Body of pancreas (tissue), 4 donors: ENCODE data around the gene CTPS1. TPM values are rescaled to one million over a fixed set of nuclear protein-coding genes. Genes with fewer than 3 reads are reported as not detected.

Source experiments
- ATAC-seq: fragments of 150-250 bp; one replicate; pipeline ENCODE4 v1.9.1; 2016
- DNase-seq, 4 donors: peaks; one replicate each; pipeline ENCODE4 v3.0.0-alpha.2; 2019
- H3K27ac ChIP-seq, 4 donors: fragments of 200-600 bp; sonication (generic); 1 replicate in 3 of 4; 2 replicates in 1 of 4; pipeline versions ENCODE4 v1.5.1 to v1.6.1; 2016 to 2019; ENCODE audit warnings: mild to moderate bottlenecking in 1 of 4, mixed read lengths in 1 of 4, moderate library complexity in 1 of 4
- H3K27me3 ChIP-seq, 2 donors: fragments of 200-600 bp; sonication (generic); one replicate each; pipeline ENCODE4 v1.6.0; 2016; ENCODE audit warnings: mild to moderate bottlenecking in 1 of 2
- H3K36me3 ChIP-seq, 2 donors: fragments of 200-600 bp; sonication (generic); replicated peaks in 1 of 2; 2 replicates each; pipeline ENCODE4 v1.5.1; 2016; ENCODE audit warnings: low read depth in 2 of 2; ENCODE audit not compliant: insufficient read depth in 1 of 2
- H3K4me1 ChIP-seq: fragments of 200-600 bp; sonication (generic); one replicate; pipeline ENCODE4 v1.6.0; 2016
- H3K4me3 ChIP-seq, 2 donors: fragments of 200-600 bp; sonication (generic); 1 replicate in 1 of 2; 2 replicates in 1 of 2; pipeline ENCODE4 v1.5.1; 2016 to 2019
- H3K9me3 ChIP-seq, 3 donors: fragments of 200-600 bp; sonication (generic); 1 replicate in 2 of 3; 2 replicates in 1 of 3; pipeline ENCODE4 v1.5.1; 2016
- CTCF ChIP-seq, 7 experiments: fragments of 450-650 bp in 4 of 7; fragments of 200-600 bp in 3 of 7; sonication (generic) in 3 of 7; IDR thresholded peaks; one replicate each; pipeline ENCODE4 v1.5.1; 2016 to 2019; ENCODE audit warnings: antibody characterized with exemption in 7 of 7
- POLR2A ChIP-seq, 3 donors: fragments of 450-650 bp; IDR thresholded peaks; one replicate each; pipeline ENCODE4 v1.6.1; 2016; ENCODE audit warnings: antibody characterized with exemption in 3 of 3, mild to moderate bottlenecking in 2 of 3
- WGBS, 2 donors: methylation state at CpG; one replicate each; pipeline ENCODE4 v1.1.5; 2017; 5-methylcytosine and 5-hydroxymethylcytosine counted together
- intact Hi-C: fragments of 100-400 bp; cut with DNase I; formaldehyde crosslinking; loops from one replicate; pipeline ENCODE4 v1.15.1; 2023
- total RNA-seq, 2 donors: library from RNA; depleted of rRNA; stranded (reverse); fragments of >200 nt; gene quantifications; one replicate each; pipeline ENCODE4 v1.1.0, GENCODE V29; 2016

Gene CTPS1
- total RNA-seq, 2 donors from 2014 or later: 8.9 to 13.0 TPM

GRCh38 chr1:40986328-40986783, 6.9 kb downstream of the CTPS1 start:
- no peaks in the 10 kb centered on the region for H3K9me3 ChIP-seq
- H3K27ac ChIP-seq: peak overlapping the region; percentile 13 to 68 (median 46)
- H3K4me3 ChIP-seq: no peak overlapping the region
- peaks cover 0 to 2% of the 10 kb centered on the region in 2 donors for H3K36me3 ChIP-seq
- ATAC-seq: peak; percentile 78
- TF ChIP-seq CTCF (IDR thresholded peaks at IDR 0.05) (no peak), POLR2A (IDR thresholded peaks at IDR 0.05) (no peak)
- no peaks in the 10 kb centered on the region for H3K27me3 ChIP-seq
- peak in 1 of 4 donors; percentile 55 for DNase-seq
- peaks cover 47% of the 10 kb centered on the region for H3K4me1 ChIP-seq
- intact Hi-C loops: no loop called here
- 70 to 78% methylated on average over 10 of the region's 10 CpGs for WGBS, 2 donors

GRCh38 chr1:40986956-40987355, 7.5 kb downstream of the CTPS1 start:
- Histone ChIP-seq H3K27ac (peak overlapping the region; percentile 13 to 68 (median 46)), H3K4me3 (no peak overlapping the region), H3K36me3 (peaks cover 0 to 2% of the 10 kb centered on the region in 2 donors), H3K27me3 (no peaks in the 10 kb centered on the region), H3K9me3 (no peaks in the 10 kb centered on the region), H3K4me1 (peaks cover 44% of the 10 kb centered on the region)
- no peak for TF ChIP-seq POLR2A (IDR thresholded peaks at IDR 0.05)
- TF ChIP-seq CTCF (IDR thresholded peaks at IDR 0.05): no peak
- WGBS, 2 donors: 59 to 76% methylated on average over 2 to 3 of the region's 3 CpGs
- ATAC-seq (no peak), DNase-seq (no peak)
- intact Hi-C loops: no loop called here

GRCh38 chr1:40987439-40988276, 8.2 kb downstream of the CTPS1 start:
- no peak for TF ChIP-seq POLR2A (IDR thresholded peaks at IDR 0.05)
- no peak for TF ChIP-seq CTCF (IDR thresholded peaks at IDR 0.05)
- intact Hi-C loops: no loop called here
- Histone ChIP-seq H3K9me3 (no peaks in the 10 kb centered on the region), H3K4me1 (peaks cover 44% of the 10 kb centered on the region), H3K36me3 (peaks cover 0 to 2% of the 10 kb centered on the region in 2 donors), H3K27ac (peak overlapping the region in 3 of 4 donors; percentile 2 to 68 (median 66)), H3K4me3 (no peak overlapping the region), H3K27me3 (no peaks in the 10 kb centered on the region)
- DNase-seq: no peak
- no peak for ATAC-seq
- WGBS, 2 donors: 70 to 71% methylated on average over 9 of the region's 9 CpGs

- no peak for DNase-seq
- TF ChIP-seq POLR2A (IDR thresholded peaks at IDR 0.05): no peak
- TF ChIP-seq CTCF (IDR thresholded peaks at IDR 0.05): no peak
- Histone ChIP-seq H3K9me3 (no peaks in the 10 kb centered on the region), H3K27ac (peak overlapping the region in 3 of 4 donors; percentile 2 to 68 (median 66)), H3K4me1 (peaks cover 44% of the 10 kb centered on the region), H3K27me3 (no peaks in the 10 kb centered on the region), H3K4me3 (no peak overlapping the region), H3K36me3 (peaks cover 0 to 2% of the 10 kb centered on the region in 2 donors)
- ATAC-seq: no peak
- 49 to 64% methylated on average over 3 of the region's 3 CpGs for WGBS, 2 donors
- intact Hi-C loops: no loop called here
These were observed 8.8 kb downstream of the CTPS1 start for GRCh38 chr1:40988280-40988679.
